Forelimb muscle (tissue), 1 donor: Measurements from ENCODE around the gene TIGIT. TPM values are rescaled to one million over a fixed set of nuclear protein-coding genes. Genes with fewer than 3 reads are reported as not detected.

Experiments
- DNase-seq: peaks from one replicate; pipeline ENCODE4 v3.0.0-alpha.2; 2013; ENCODE audit warnings: low read depth
- polyA plus RNA-seq: library from polyadenylated mRNA; unstranded; fragments of 120-200 nt; gene quantifications from one replicate; pipeline ENCODE4 v1.2.1, GENCODE V29; 2013; ENCODE audit not compliant: insufficient read length

TIGIT gene
- polyA plus RNA-seq, 1 donor = 0.20 TPM

DNA sequence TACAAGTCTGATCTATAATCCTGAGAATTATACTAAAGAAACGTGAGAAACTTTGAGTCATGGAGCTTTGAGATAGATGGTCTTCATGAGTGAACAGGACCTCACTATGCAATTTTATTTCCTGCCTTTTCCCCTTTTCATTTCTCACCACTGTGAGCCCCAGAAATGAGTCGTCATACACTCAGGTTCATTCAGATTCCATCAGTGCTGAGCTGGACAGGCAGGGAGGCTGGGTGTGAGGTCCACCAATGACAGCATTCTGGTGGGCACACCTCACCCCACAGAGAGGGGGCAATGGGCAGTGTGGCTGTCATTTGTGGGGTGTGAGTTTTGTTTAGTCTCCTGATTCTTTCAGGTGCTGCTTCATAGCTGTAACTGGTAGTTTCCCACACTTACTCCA is 16.9 kb downstream of the TIGIT start:
- DNase-seq = no peak

DNA sequence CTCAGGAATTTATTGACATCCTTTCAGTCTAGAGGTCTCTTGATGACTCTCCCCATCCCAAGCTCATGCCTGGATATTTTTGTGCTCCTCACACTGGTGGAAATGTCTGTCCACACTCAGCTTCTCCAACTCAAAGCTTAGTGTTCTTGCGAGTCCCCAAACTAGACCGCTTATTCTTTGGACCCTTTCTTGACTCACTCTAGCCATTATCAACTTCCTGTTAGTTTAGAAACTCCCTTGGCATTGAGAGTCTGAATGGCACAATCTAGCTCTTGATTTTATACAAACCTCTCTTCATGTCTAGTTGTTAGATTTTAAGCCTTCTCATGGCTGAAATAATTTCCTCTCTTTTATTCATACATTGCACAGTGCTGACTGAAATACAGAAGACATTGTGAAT is 19.6 kb downstream of the TIGIT start:
- DNase-seq = no peak

DNA sequence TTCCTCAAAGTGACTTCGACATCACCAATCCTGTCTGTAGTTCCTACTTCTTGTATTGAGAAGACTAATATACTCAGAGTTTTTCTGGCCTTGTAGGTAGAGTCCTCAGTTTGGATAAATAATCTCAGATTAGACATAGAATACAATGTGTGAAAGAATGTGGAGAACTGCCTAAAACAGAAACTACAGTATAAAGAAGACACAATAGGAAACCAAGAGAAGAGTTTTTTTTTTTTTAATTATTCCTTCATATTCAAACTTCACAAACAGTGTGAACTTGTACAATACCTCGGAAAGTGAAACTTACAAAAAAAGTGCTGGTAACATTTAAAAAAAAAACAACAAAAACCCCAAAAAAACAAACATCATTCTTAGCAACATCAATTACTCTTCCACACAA is 20.5 kb downstream of the TIGIT start:
- DNase-seq = no peak

DNA sequence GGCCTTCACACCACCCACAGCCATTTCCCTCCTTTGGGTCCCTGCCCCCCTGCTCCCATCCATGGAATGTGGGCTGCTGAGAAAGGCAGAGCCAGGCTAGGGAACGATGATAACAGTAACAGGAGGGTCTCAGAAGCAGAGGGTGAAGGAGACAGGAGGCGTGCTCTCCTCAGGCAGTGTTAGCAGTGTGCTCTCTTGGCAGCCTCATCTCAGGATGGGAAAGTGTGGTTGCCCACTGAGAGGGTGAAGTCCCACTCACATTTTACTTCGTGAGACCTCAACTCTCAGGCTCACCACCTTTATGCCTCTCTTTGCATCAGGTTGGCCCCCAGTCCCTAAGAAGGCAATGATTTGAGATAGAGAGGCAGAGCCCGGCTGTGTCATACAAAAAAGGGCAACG is 24.5 kb downstream of the TIGIT start:
- no peak for DNase-seq

DNA sequence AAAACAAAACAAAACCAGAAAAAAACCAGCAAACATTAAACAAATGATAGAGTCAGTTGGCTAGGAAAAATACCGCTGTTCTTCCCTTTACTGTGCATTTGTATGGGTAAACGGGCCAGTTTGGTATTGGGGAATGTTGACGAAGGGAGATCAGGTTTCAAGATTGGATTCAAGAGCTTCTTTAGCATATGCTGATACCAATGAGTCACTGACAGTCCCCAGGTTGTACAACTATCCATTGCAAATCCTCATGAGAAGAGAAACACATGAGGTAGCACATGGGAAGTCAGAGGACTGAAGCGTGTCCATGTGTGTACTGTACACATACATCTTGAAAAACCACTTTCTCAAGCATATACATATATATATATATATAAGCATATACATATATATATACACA is 25.6 kb downstream of the TIGIT start:
- no peak for DNase-seq

DNA sequence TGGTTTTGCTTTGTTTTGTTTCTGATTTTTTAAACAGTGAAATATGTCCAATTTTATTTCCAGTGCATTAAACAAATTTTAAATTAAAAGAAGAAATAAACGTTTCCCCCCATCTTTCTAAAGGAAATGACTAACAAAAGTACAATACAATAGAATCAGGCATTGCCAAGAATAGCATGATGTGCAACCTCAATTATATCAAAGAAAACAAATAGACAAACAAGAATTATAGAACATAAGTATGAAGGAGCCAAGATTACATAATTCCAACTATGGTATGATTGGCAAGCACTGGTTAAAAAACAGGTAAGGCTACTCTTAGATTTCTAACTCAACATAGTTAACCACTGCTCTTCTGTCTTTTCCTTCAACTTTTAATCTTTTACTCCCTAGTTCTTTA is 26.4 kb downstream of the TIGIT start:
- no peak for DNase-seq

DNA sequence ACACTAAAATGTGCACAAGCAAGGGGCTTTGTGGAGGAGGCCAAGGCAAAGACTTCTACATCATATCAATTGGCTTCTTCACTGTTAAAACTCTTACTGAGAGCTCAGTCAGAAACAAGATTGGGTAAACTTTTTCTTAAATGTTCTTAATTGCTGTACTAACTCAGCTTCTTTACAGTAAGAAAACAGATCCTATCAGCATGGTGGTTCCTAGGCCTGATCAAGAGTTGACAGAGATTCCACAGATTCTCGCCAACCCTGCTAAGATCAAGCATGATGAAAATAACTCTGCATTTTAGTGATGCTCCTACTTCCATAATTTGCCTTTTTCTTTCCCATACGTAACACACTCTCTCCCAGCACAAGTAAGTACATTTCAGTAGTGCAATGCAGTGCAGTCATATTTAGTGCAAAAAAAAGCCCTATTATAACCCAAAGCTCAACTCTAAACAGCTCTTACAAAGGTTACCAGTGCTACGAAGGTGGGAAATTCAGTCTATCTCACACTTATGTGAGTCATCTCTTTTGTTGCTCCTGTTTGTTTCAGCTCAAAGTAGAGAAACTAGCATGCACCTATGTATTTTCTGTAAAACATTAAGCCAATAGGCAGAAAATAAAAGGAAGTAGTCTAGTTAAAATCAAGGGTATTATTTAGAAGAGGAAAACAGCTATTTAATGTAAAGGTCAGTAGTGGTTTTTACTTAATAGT is 29.9 kb downstream of the TIGIT start:
- no peak for DNase-seq

DNA sequence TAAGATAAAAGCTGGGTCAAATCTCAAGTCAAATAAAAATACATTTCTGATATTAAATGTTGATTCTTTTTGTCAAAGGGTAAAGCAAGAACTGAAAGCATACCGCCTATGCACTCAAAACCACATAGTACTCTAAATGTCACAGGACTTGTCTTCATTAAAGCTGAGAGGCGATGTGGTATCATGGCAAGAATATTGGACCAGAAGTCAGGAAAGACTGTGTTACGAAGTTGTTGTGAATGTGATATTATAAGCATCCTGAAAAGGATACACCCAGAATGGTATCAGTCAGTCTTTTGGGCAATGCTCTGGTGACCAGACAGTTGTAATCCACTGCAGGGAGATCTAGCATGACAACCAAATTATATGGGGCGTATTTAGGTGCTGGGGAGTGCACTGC is 33.8 kb downstream of the TIGIT start:
- DNase-seq = no peak

DNA sequence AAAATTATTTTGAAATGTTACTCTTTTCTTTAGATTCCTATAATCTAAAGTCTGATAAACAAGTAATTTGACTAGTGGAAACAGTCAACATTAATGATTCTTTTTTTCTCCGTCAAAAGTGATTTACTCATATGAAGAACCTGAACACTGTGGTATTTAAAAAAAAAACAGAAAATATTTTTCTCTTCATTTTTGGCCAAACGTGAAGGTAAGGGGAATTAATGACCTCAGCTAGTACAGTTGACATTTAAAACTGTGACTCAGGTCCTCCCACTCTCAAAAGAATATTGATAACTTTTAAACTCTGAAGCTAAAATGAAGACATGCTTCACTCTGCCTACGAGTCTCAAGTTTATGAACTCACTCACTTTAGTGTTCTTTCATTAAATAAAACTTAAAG is 34.5 kb downstream of the TIGIT start:
- DNase-seq = no peak

DNA sequence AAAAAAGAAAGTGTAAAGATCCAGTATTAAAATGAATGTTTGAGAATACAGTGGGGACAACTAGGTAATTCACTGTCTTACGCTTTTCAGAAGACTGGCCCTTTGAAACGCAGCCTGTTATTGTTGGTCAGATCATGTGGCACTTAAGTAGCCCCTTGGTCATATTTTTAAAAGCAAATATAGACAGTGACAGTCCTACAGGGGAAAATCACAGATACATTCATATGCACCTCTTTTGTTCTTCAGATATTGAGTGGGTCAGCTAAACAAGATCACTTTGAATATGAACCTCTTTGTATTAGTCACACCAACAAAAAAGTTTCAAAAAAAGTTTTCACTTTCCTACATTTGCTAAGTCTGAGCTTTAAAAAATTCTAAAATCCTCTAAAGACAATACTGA is 36.0 kb downstream of the TIGIT start:
- no peak for DNase-seq

DNA sequence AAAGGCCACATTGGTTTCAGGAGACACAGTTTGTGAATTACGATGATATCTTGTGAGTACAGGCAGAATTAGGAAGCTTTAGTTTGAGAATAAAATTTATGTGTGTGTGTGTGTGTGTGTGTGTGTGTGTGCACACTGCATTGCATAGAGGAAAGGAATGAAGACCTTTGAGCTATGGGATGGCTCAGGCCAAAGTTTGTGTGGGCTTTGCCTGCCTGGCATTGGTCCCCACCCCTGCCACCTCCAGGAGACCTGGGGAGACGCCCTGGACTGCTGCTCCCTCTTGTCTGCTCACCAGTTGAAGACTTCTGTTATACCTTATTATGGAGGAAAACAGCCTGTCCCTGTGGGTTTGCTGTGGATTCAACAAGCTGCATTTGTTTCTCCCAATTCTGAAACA is 37.2 kb downstream of the TIGIT start:
- DNase-seq = no peak

DNA sequence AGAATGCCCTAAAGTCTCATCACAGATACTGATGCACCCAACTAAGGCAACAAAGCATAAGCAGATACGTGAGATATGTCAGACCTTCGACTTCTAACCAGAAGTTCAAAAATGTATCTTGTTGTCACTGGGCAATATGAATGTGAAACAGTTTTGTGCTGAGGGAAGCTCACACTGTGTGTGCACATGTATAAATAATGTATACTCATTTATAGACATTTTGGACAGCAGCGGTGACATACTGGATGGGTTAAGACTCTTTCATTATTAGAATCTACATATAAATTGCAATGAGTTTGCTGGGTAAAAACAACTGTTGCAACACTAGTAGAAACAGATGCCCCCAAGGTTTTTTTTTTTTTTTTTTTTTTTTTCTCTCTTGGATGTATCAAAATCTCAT is 37.9 kb downstream of the TIGIT start:
- DNase-seq = no peak

DNA sequence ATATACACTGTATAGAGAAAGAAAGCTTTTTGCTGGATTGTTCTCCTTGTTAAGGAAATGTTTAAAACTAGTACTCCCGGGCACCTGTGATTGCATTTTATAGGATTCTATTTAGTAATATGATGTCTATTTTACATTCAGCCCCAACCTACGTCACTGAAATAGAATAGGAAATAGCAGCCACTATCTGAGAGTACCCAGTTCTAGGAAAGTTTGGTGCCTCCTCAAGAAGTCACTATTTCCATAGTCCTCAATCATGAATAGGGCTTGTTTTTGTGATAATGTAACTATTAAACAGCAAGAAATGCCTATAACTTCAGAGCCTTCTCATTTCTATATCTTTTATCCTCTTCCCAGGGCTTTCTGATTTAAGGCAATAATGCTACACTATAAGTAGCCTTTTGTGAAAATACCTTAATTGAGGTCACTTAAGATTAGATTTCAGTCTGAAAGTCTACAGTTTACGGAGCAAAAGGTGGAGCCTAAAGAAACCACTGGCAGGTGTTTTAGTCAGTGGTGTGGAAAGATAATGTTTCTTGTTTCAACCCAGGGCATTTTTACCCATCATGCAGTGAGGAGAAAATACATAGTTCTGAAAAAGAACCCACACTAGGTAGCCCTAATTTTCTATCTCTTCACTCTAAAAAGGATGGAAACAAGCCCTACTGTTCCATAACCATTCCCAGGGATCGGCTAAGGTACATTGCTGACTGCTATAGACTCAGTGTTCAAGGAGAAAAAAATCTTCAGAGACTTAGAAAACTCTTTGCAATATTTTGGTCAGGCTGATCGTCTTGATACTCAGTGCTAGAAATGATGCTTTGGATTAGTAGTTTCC is 38.7 kb downstream of the TIGIT start:
- no peak for DNase-seq

DNA sequence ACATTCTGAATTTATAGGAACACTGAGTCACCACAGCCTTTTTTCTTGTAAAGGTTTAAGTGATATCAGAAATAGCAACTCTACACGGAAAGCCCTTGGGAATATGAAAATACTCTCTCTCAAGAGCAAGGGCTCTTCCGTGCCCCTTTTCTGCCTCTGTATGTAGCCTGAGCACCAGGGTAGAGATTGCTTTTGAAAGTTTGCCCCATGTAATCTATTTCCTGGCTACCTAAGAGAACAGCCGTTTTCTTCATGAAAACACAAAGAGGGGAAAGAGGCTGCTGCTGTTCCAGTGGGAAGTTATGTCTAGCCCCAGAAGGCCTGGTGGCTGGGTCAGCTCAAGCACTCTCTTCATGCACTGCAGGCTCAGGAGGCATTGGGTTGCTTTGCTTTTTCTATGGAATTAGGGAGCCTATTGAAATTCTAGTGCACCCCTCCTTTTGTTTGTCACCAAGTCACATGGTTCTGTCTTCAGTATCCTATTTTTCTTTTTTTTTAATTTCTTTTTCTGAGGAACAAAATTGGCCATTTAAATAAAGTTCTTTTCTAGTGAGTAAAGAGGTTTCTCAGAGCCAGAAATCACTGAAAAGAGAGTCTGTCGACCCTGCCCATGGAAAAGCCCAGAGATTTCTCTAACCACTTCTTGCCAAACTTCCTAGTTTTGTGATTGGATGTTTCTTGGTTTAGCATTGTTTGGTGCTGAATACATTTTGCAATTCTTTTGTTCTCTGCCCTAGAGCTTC is 39.5 kb downstream of the TIGIT start:
- no peak for DNase-seq

DNA sequence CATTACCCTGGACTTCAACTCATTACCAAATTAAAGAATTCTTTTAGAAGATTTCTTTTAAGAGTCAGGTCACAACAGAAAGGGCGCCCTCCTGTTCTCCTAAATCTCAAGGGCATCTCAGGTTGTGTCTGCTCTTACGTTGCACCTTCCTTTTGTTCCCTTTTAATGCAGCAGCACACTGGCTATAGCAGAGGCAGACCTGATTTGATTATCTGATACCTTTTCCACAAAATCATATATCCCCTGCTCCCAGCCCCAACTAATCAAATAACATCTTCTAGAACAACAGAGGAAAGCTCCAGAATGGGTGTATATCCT is 40.1 kb downstream of the TIGIT start:
- no peak for DNase-seq

DNA sequence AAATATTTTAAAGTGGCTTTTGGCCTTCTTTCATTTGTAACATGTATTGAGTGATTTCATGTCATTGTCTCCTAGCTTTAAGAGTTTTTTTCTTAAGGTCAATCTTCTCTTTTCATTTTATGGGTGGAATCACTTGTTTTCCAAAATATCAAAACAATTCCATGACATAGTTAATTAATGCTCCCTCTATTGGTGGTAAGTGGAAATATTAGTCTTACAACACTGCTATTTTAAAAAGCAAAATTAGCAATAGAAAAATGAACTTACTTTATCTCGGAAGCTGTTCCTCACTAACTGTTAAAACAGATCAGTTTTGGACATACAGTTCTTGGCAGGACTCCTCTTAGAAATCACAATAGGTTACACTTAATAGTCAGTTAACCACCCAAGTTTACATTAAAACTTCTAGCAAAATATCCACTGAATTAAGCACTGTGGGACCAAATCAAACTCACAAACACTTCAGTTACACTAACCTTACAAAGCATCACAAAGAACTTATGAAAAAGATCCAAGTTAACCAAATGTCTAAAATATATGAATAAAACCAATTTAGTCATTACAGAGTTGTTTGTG is 42.4 kb downstream of the TIGIT start:
- no peak for DNase-seq

DNA sequence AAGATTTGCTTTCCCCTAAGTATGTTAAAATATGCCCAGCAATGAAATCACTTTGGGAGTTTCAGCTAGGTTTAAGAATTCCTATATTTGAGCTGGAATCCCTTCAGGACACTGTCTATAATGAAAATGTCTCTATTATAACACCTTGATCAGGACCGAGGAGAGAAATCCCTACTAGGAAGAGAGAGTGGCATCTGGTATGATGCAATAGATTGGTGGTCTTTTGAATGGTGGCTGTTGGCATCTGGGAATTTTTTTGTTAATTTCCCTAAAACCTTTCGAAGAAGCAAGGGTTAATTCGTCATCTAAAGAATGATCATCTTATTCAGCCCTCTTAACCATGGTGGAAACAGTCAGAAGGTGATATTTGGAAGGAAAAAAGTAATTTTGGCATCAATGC is 43.0 kb downstream of the TIGIT start:
- no peak for DNase-seq

DNA sequence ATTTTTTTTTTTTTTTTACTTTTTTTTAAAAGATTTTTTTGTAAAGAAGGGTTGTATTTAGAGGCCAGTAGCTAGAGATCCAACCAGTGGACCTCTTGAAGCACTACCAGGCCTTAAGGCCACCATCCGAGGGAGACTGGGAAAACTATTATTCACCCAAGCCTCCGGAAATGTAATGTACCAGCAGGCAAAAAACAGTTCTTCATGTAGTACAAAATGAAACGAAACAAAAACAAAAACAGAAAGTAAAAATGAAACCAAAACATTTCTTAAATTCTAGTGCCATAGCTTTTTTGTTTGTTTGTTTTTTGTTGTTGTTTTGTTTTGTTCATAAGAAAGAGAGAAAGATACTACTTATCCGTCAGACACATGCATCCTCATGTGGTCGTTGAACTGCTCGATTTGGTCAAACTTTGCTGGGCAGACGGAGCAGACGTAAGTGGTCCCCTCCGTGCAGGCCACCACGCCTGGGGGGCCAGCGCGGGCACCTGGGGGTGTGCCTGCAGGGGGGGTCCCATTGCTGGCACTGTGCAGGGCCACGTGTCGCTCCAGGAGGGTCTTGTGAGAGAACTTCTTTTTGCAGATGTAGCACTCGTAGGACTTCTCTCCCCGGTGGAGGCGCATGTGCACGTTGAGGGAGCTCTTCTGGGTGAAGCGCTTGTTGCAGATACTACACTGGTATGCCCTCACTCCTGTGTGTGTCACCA is 45.0 kb downstream of the TIGIT start:
- DNase-seq = no peak

DNA sequence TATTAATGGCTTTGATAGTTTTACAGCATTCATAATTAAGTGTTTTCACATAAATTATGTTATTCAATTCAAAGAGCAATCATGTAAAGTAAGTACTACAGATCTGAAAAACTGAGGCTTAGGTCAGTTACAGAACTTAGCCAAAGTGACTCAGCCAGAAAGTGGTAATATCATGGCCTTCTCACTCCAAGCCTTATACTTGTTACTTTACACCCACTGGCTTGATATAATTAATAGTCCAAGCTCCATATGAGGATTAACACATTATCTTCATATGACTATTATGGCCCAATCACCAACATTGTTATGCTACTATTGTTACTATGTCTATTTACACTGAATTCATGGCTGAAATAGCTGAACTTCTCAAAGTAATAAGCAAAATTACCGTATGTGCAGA is 50.7 kb downstream of the TIGIT start:
- DNase-seq = no peak

DNA sequence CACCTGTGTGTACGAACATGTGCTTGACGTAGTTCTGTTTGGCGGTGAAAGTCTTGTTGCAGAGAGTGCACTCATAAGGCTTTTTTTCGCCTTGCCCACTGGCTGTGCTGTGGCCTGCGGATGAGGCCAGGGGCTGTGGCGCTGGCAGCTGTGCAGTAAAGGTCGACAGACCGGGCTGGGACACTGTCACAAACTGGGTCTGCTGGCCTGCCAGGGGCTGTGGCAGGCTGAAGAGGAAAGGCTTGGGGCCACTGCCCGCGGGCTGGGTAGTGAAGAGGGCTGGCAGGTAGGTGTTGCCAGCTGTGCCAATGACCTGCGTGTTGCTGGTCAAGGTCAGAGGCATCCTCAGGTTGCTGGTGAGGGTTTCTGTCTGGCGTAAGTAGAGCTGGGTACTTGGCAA is 56.4 kb downstream of the TIGIT start:
- no peak for DNase-seq

DNA sequence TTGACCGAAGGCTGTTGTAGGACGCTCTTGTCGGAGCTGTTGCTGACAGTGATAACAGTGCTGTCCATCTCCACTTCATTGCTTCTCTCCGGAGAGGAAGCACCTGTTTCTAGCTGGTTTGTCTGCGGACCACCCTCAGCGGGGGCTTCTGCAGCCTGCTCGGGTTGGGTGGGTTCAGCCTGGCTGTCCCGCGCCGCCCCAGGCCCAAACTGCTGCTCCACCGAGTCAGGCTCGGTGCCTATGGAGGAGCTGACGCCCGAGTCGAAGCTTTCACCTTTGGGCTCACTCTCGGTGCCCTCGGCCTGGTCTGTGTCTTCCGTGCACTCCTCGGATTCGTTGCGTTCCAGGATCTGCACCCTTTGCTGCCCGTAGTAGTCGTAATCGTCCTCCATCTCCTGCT is 56.9 kb downstream of the TIGIT start:
- no peak for DNase-seq
